ENCODE results near the gene CATSPER1. TPM values are rescaled to one million over a fixed set of nuclear protein-coding genes. Genes with fewer than 3 reads are reported as not detected.
A peak's percentile ranks its signal among the peaks of the same experiment; 100 is the strongest.

The CATSPER1 gene
- total and polyA plus RNA-seq, 2 donors (not counting 3 experiments of a cell fraction or from before 2014, with no cell fraction given) = 0.68 to 1.0 TPM

GRCh38 chr11:66068154-66068821 lies 42.0 kb upstream of the CATSPER1 start:
- H3K4me2 ChIP-seq (ENCODE audit: insufficient read depth, low read length) = no peak overlapping the region
- dilution Hi-C loops (cut with MboI; ENCODE audit: extremely low pct_ligation_motif_present, low sequenced_read_pairs) (no loop called here), intact Hi-C loops (cut with micrococcal nuclease) (loop anchor here (1.0 kb wide), 2 partner anchors 16 to 66 kb away; partner anchors contain the start of gene SF3B2)
- TSS peak; percentile 41 for BruUV-seq (replicated peaks)
- DNase-seq (ENCODE audit: low read depth, low spot score) = peak; percentile 73
- CTCF ChIA-PET = interaction anchor here (0.6 to 5.6 kb wide), 22 partner anchors 8 to 192 kb away, joined by 3 to 85 read pairs (median 4); partner anchors contain the start of genes CCDC85B and SF3B2
- FAIRE-seq = peak; percentile 72
- H3K36me3 ChIP-seq (ENCODE audit: control insufficient read depth in 2 of 2, extremely low read depth in 1 of 2, insufficient read depth in 2 of 2, low read length in 2 of 2) = peaks cover 29% of the 10 kb centered on the region in 2 experiments
- peaks cover 2% of the 10 kb centered on the region for H4K20me1 ChIP-seq (replicated peaks; ENCODE audit: control insufficient read depth, extremely low read depth, insufficient read depth, low read length)
- TF ChIP-seq CTCF (IDR thresholded peaks at IDR 0.05; ENCODE audit: extremely low read depth in 1 of 2, insufficient read depth in 1 of 2, low read depth in 1 of 2, low read length in 2 of 2) (peak; percentile 92 to 95), MYC (IDR thresholded peaks at IDR 0.05; ENCODE audit: low read depth, low read length) (no peak)
- H3K9ac ChIP-seq (replicated peaks; ENCODE audit: extremely low read depth, insufficient read depth, low read length) = no peak overlapping the region
- no peaks in the 10 kb centered on the region for H3K9me3 ChIP-seq (replicated peaks; ENCODE audit: control insufficient read depth, insufficient read depth, low read length)
- no peak overlapping the region for H2AFZ ChIP-seq (ENCODE audit: low read depth, low read length)
- H3K27me3 ChIP-seq (ENCODE audit: control insufficient read depth in 2 of 2, insufficient read depth in 2 of 2, low read length in 2 of 2) = no peaks in the 10 kb centered on the region
- H3K27ac ChIP-seq (ENCODE audit: insufficient read depth, low read depth, low read length) = no peak overlapping the region
- no peaks in the 10 kb centered on the region for H3K9me1 ChIP-seq (replicated peaks; ENCODE audit: control insufficient read depth, extremely low read depth, insufficient read depth, low read length)
- H3K4me3 ChIP-seq (replicated peaks in 1 of 3; ENCODE audit: insufficient read depth in 1 of 3, low read depth in 1 of 3, low read length in 3 of 3) = no peak overlapping the region
- H3K79me2 ChIP-seq (ENCODE audit: control insufficient read depth, insufficient read depth, low read length) = peaks cover 34% of the 10 kb centered on the region
- POLR2A ChIA-PET = no interaction called here
- peaks cover 21% of the 10 kb centered on the region for H3K4me1 ChIP-seq (ENCODE audit: control insufficient read depth, extremely low read depth, insufficient read depth, low read length)

- Histone ChIP-seq H3K79me2 (ENCODE audit: control insufficient read depth, insufficient read depth, low read length) (peaks cover 30% of the 10 kb centered on the region), H4K20me1 (replicated peaks; ENCODE audit: control insufficient read depth, extremely low read depth, insufficient read depth, low read length) (peaks cover 2% of the 10 kb centered on the region), H3K27ac (ENCODE audit: insufficient read depth, low read depth, low read length) (no peak overlapping the region), H3K9me1 (replicated peaks; ENCODE audit: control insufficient read depth, extremely low read depth, insufficient read depth, low read length) (no peaks in the 10 kb centered on the region), H3K4me2 (ENCODE audit: insufficient read depth, low read length) (no peak overlapping the region), H3K4me1 (ENCODE audit: control insufficient read depth, extremely low read depth, insufficient read depth, low read length) (peaks cover 21% of the 10 kb centered on the region), H3K36me3 (ENCODE audit: control insufficient read depth in 2 of 2, extremely low read depth in 1 of 2, insufficient read depth in 2 of 2, low read length in 2 of 2) (peaks cover 32 to 36% of the 10 kb centered on the region in 2 experiments), H3K4me3 (replicated peaks in 1 of 3; ENCODE audit: insufficient read depth in 1 of 3, low read depth in 1 of 3, low read length in 3 of 3) (no peak overlapping the region), H2AFZ (ENCODE audit: low read depth, low read length) (no peak overlapping the region), H3K9me3 (replicated peaks; ENCODE audit: control insufficient read depth, insufficient read depth, low read length) (no peaks in the 10 kb centered on the region), H3K9ac (replicated peaks; ENCODE audit: extremely low read depth, insufficient read depth, low read length) (no peak overlapping the region), H3K27me3 (ENCODE audit: control insufficient read depth in 2 of 2, insufficient read depth in 2 of 2, low read length in 2 of 2) (no peaks in the 10 kb centered on the region)
- DNase-seq (ENCODE audit: low read depth, low spot score) (no peak), FAIRE-seq (no peak)
- dilution Hi-C loops (cut with MboI; ENCODE audit: extremely low pct_ligation_motif_present, low sequenced_read_pairs) = no loop called here
- intact Hi-C loops (cut with micrococcal nuclease) = loop anchor here (1.0 kb wide), 2 partner anchors 15 to 67 kb away; partner anchors contain the start of gene SF3B2
- CTCF ChIA-PET = interaction anchor here (0.6 to 5.6 kb wide), 18 partner anchors 8 to 183 kb away, joined by 3 to 85 read pairs (median 4); partner anchors contain the start of gene SF3B2
- POLR2A ChIA-PET = interaction anchor here (0.5 kb wide), 1 partner anchor 67 kb away, joined by 3 read pairs; no protein-coding TSS in a partner anchor
- TF ChIP-seq JUN (IDR thresholded peaks at IDR 0.05; ENCODE audit: borderline replicate concordance, insufficient read depth, insufficient read length, low read depth) = no peak
- no peak for TF ChIP-seq MAX (IDR thresholded peaks at IDR 0.05; ENCODE audit: insufficient read depth, insufficient read length)
- TF ChIP-seq POLR2AphosphoS5 (IDR thresholded peaks at IDR 0.05; ENCODE audit: insufficient read depth, low read depth, low read length) = no peak
- TF ChIP-seq GATA2 (IDR thresholded peaks at IDR 0.05; ENCODE audit: insufficient read depth, insufficient read length, low read depth, low read length) = no peak
- no peak for TF ChIP-seq CTCF (IDR thresholded peaks at IDR 0.05; ENCODE audit: extremely low read depth in 1 of 2, insufficient read depth in 1 of 2, low read depth in 1 of 2, low read length in 2 of 2)
- TF ChIP-seq POLR2A (IDR thresholded peaks at IDR 0.05; ENCODE audit: low read depth, low read length) = no peak
- TF ChIP-seq EZH2 (IDR thresholded peaks at IDR 0.05; ENCODE audit: borderline replicate concordance, low read depth, low read length, severe bottlenecking) = no peak
- no peak for TF ChIP-seq MYC (IDR thresholded peaks at IDR 0.05; ENCODE audit: low read depth, low read length)
- no peak for TF ChIP-seq FOS (IDR thresholded peaks at IDR 0.05; ENCODE audit: borderline replicate concordance, insufficient read depth, low read length)
- BruUV-seq (replicated peaks) = no TSS peak
Observed at GRCh38 chr11:66067640-66068039, 41.4 kb upstream of the CATSPER1 start.

Data from endothelial cell of umbilical vein (primary cell).